SK-N-SH treated with all-trans-retinoic acid at 6 μM for 48 hours (cell line): Measurements from ENCODE around the gene RPL3.

Experiments used
- ATAC-seq: fragments of 200-7000 bp; cut with Tn5 transposase; 3 replicates; pipeline ENCODE4 v1.9.1; 2020; ENCODE audit warnings: mild to moderate bottlenecking, moderate library complexity
- ARNTL ChIP-seq: fragments of 450-650 bp; formaldehyde crosslinking; IDR thresholded peaks from 2 replicates; pipeline ENCODE4 v1.5.0; 2020; ENCODE audit warnings: low read depth, mild to moderate bottlenecking, moderate library complexity, borderline replicate concordance
- BACH2 ChIP-seq: fragments of 250-450 bp; sonication (Bioruptor Pico); IDR thresholded peaks from 2 replicates; pipeline ENCODE4 v1.9.0; 2021; ENCODE audit warnings: mild to moderate bottlenecking, borderline replicate concordance
- CSDC2 ChIP-seq: fragments of 250-450 bp; sonication (Bioruptor Pico); IDR thresholded peaks from 2 replicates; pipeline ENCODE4 v1.5.0; 2020; ENCODE audit warnings: mild to moderate bottlenecking, moderate library complexity
- ESRRG ChIP-seq: fragments of 250-450 bp; sonication (Bioruptor Pico); IDR thresholded peaks from 2 replicates; pipeline ENCODE4 v1.6.1; 2021; ENCODE audit warnings: mild to moderate bottlenecking
- GLIS3 ChIP-seq: fragments of 250-450 bp; sonication (Bioruptor Pico); IDR thresholded peaks from 2 replicates; pipeline ENCODE4 v1.5.0; 2020; ENCODE audit warnings: mild to moderate bottlenecking, moderate library complexity
- ISL1 ChIP-seq: fragments of 250-450 bp; sonication (Bioruptor Pico); IDR thresholded peaks from 2 replicates; pipeline ENCODE4 v2.1.2; 2022; ENCODE audit warnings: mild to moderate bottlenecking, moderate library complexity
- OSR1 ChIP-seq: fragments of 250-450 bp; sonication (Bioruptor Pico); IDR thresholded peaks from 2 replicates; pipeline ENCODE4 v1.8.0; 2022; ENCODE audit warnings: moderate library complexity, mild to moderate bottlenecking, inconsistent platforms
- PPARA ChIP-seq: fragments of 250-450 bp; sonication (Bioruptor Pico); IDR thresholded peaks from 2 replicates; pipeline ENCODE4 v1.5.0; 2020; ENCODE audit warnings: mild to moderate bottlenecking, borderline replicate concordance
- RARB ChIP-seq: fragments of 250-450 bp; sonication (Bioruptor Pico); IDR thresholded peaks from 2 replicates; pipeline ENCODE4 v1.8.0; 2021; ENCODE audit warnings: mild to moderate bottlenecking, moderate library complexity
- SNAI2 ChIP-seq: fragments of 250-450 bp; sonication (Bioruptor Pico); IDR thresholded peaks from 2 replicates; pipeline ENCODE4 v1.5.0; 2020; ENCODE audit warnings: mild to moderate bottlenecking, moderate library complexity
- TCF4 ChIP-seq: fragments of 250-450 bp; sonication (Bioruptor Pico); IDR thresholded peaks from 2 replicates; pipeline ENCODE4 v1.8.0; 2021; ENCODE audit warnings: mild to moderate bottlenecking, moderate library complexity, borderline replicate concordance
- ZC3H10 ChIP-seq: fragments of 250-450 bp; sonication (Bioruptor Pico); IDR thresholded peaks from 2 replicates; pipeline ENCODE4 v1.5.1; 2021; ENCODE audit warnings: mild to moderate bottlenecking, moderate library complexity
- ZFP3 ChIP-seq: fragments of 250-450 bp; sonication (Bioruptor Pico); IDR thresholded peaks from 2 replicates; pipeline ENCODE4 v1.5.0; 2020; ENCODE audit warnings: mild to moderate bottlenecking, moderate library complexity
- ZFP30 ChIP-seq: fragments of 450-650 bp; formaldehyde crosslinking; IDR thresholded peaks from 2 replicates; pipeline ENCODE4 v1.5.0; 2022; ENCODE audit warnings: mild to moderate bottlenecking, moderate library complexity
- ZNF565 ChIP-seq: fragments of 450-650 bp; formaldehyde crosslinking; conservative IDR thresholded peaks from 2 replicates; pipeline ENCODE4 v1.5.0; 2020; ENCODE audit warnings: low read depth, mild to moderate bottlenecking, moderate library complexity
- ZNF70 ChIP-seq: fragments of 450-650 bp; formaldehyde crosslinking; IDR thresholded peaks from 2 replicates; pipeline ENCODE4 v1.5.0; 2020; ENCODE audit warnings: mild to moderate bottlenecking, moderate library complexity
- ZNF8 ChIP-seq: fragments of 450-650 bp; formaldehyde crosslinking; IDR thresholded peaks from 2 replicates; pipeline ENCODE4 v1.5.0; 2020; ENCODE audit warnings: mild to moderate bottlenecking, moderate library complexity
- TF ChIP-seq, protein P1 (sequence below): fragments of 250-450 bp; sonication (Bioruptor Pico); IDR thresholded peaks from 2 replicates; pipeline ENCODE4 v1.8.0; 2020; ENCODE audit warnings: mild to moderate bottlenecking, moderate library complexity, borderline replicate concordance
- TF ChIP-seq, protein P2 (sequence below): fragments of 250-450 bp; sonication (Bioruptor Pico); IDR thresholded peaks from 2 replicates; pipeline ENCODE4 v1.8.0; 2021; ENCODE audit warnings: low read depth, mild to moderate bottlenecking, moderate library complexity, borderline replicate concordance
- TF ChIP-seq, protein P3 (sequence below): fragments of 250-450 bp; sonication (Bioruptor Pico); IDR thresholded peaks from 2 replicates; pipeline ENCODE4 v1.5.1; 2020; ENCODE audit warnings: low read depth, mild to moderate bottlenecking, moderate library complexity
- TF ChIP-seq, protein P4 (sequence below): fragments of 250-450 bp; sonication (Bioruptor Pico); IDR thresholded peaks from 2 replicates; pipeline ENCODE4 v1.5.0; 2020; ENCODE audit warnings: mild to moderate bottlenecking, moderate library complexity

RPL3 gene

DNA sequence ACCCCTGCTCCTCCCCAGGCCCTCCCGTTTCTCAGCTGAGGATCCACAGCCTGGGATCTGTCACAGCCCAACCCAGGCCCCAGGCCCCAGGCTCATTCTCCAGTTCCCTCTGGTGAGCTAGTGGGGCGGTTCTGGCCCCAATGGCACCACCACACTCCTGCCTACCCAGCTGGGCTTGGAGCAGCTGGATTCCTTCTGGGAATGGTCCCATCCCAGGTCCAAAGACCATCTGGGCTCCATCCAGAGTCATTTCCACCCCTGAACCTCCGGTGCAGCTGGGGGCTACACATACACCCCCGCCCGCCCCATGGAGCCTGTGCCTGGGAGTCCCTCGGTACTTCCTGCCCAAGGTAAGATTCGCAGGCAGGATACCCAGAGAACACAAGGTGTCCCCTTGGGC is 39.2 kb downstream of the RPL3 start:
- no peak for ATAC-seq
- TF ChIP-seq, protein P1, sequence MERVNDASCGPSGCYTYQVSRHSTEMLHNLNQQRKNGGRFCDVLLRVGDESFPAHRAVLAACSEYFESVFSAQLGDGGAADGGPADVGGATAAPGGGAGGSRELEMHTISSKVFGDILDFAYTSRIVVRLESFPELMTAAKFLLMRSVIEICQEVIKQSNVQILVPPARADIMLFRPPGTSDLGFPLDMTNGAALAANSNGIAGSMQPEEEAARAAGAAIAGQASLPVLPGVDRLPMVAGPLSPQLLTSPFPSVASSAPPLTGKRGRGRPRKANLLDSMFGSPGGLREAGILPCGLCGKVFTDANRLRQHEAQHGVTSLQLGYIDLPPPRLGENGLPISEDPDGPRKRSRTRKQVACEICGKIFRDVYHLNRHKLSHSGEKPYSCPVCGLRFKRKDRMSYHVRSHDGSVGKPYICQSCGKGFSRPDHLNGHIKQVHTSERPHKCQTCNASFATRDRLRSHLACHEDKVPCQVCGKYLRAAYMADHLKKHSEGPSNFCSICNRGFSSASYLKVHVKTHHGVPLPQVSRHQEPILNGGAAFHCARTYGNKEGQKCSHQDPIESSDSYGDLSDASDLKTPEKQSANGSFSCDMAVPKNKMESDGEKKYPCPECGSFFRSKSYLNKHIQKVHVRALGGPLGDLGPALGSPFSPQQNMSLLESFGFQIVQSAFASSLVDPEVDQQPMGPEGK (CRISPR knock-in tag) = no peak
- no peak for TF ChIP-seq CSDC2
- no peak for TF ChIP-seq PPARA (CRISPR knock-in tag)
- no peak for TF ChIP-seq ZFP30
- TF ChIP-seq ARNTL (CRISPR knock-in tag) = no peak
- TF ChIP-seq GLIS3 (CRISPR knock-in tag) = no peak
- TF ChIP-seq ZNF565 (CRISPR knock-in tag) = no peak
- no peak for TF ChIP-seq ZC3H10 (CRISPR knock-in tag)
- TF ChIP-seq BACH2 (CRISPR knock-in tag) = no peak
- no peak for TF ChIP-seq OSR1 (CRISPR knock-in tag)
- no peak for TF ChIP-seq SNAI2 (CRISPR knock-in tag)
- TF ChIP-seq ZNF8 (CRISPR knock-in tag) = no peak
- TF ChIP-seq ESRRG = no peak
- TF ChIP-seq, protein P2, sequence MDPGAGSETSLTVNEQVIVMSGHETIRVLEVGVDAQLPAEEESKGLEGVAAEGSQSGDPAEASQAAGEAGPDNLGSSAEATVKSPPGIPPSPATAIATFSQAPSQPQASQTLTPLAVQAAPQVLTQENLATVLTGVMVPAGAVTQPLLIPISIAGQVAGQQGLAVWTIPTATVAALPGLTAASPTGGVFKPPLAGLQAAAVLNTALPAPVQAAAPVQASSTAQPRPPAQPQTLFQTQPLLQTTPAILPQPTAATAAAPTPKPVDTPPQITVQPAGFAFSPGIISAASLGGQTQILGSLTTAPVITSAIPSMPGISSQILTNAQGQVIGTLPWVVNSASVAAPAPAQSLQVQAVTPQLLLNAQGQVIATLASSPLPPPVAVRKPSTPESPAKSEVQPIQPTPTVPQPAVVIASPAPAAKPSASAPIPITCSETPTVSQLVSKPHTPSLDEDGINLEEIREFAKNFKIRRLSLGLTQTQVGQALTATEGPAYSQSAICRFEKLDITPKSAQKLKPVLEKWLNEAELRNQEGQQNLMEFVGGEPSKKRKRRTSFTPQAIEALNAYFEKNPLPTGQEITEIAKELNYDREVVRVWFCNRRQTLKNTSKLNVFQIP (CRISPR knock-in tag) = no peak
- no peak for TF ChIP-seq TCF4 (CRISPR knock-in tag)
- no peak for TF ChIP-seq ZFP3
- no peak for TF ChIP-seq ZNF70 (CRISPR knock-in tag)
- TF ChIP-seq, protein P3, sequence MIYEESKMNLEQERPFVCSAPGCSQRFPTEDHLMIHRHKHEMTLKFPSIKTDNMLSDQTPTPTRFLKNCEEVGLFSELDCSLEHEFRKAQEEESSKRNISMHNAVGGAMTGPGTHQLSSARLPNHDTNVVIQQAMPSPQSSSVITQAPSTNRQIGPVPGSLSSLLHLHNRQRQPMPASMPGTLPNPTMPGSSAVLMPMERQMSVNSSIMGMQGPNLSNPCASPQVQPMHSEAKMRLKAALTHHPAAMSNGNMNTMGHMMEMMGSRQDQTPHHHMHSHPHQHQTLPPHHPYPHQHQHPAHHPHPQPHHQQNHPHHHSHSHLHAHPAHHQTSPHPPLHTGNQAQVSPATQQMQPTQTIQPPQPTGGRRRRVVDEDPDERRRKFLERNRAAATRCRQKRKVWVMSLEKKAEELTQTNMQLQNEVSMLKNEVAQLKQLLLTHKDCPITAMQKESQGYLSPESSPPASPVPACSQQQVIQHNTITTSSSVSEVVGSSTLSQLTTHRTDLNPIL = no peak
- TF ChIP-seq RARB (CRISPR knock-in tag) = no peak
- TF ChIP-seq, protein P4, sequence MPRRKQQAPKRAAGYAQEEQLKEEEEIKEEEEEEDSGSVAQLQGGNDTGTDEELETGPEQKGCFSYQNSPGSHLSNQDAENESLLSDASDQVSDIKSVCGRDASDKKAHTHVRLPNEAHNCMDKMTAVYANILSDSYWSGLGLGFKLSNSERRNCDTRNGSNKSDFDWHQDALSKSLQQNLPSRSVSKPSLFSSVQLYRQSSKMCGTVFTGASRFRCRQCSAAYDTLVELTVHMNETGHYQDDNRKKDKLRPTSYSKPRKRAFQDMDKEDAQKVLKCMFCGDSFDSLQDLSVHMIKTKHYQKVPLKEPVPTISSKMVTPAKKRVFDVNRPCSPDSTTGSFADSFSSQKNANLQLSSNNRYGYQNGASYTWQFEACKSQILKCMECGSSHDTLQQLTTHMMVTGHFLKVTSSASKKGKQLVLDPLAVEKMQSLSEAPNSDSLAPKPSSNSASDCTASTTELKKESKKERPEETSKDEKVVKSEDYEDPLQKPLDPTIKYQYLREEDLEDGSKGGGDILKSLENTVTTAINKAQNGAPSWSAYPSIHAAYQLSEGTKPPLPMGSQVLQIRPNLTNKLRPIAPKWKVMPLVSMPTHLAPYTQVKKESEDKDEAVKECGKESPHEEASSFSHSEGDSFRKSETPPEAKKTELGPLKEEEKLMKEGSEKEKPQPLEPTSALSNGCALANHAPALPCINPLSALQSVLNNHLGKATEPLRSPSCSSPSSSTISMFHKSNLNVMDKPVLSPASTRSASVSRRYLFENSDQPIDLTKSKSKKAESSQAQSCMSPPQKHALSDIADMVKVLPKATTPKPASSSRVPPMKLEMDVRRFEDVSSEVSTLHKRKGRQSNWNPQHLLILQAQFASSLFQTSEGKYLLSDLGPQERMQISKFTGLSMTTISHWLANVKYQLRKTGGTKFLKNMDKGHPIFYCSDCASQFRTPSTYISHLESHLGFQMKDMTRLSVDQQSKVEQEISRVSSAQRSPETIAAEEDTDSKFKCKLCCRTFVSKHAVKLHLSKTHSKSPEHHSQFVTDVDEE = no peak

DNA sequence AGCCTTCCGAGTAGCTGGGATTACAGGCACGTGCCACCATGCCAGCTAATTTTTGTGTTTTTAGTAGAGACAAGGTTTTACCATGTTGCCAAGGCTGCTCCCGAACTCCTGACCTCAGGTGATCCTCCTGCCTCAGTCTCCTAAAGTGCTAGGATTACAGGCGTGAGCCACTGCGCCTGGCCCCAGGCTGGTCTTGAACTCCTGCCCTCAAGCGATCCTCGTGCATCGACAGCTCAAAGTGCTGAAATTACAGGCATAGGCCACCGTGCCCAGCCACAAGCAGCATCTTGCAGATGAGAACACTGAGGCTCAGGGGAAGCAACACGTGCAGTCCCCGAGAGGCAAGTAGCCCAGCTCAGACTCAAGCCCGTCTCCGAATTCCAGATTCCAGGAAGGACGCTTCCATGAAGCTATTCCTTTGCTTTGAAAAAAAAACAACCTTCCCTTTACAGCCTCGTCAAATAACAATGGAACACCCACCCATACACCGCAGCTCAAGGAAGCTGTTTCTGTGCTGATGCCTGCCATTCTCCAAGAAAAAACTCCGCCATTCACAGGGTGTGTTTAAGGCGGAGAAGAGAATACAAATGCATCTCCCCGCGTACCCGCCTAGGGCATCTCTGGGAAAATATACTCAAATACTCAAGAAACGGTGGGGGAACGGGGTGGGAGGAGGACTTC is 40.1 kb downstream of the RPL3 start:
- no peak for ATAC-seq
- no peak for TF ChIP-seq ISL1 (CRISPR knock-in tag)
- TF ChIP-seq, protein P3 = no peak
- TF ChIP-seq CSDC2 = no peak
- no peak for TF ChIP-seq ZFP3
- TF ChIP-seq ZFP30 = no peak
- TF ChIP-seq, protein P4 = no peak
- TF ChIP-seq ZC3H10 (CRISPR knock-in tag) = no peak
- no peak for TF ChIP-seq ZNF565 (CRISPR knock-in tag)
- no peak for TF ChIP-seq GLIS3 (CRISPR knock-in tag)
- TF ChIP-seq, protein P2 (CRISPR knock-in tag) = no peak
- no peak for TF ChIP-seq OSR1 (CRISPR knock-in tag)
- TF ChIP-seq ARNTL (CRISPR knock-in tag) = no peak
- no peak for TF ChIP-seq TCF4 (CRISPR knock-in tag)
- TF ChIP-seq ESRRG = no peak
- TF ChIP-seq, protein P1 (CRISPR knock-in tag) = no peak
- TF ChIP-seq, all 23 proteins: peak for 0
